Trophoblast cell (in vitro differentiated cells and primary cell): ENCODE measurements around the gene ECEL1.

ENCODE experiments used
- DNase-seq, 2 donors: peaks; one replicate each; pipeline ENCODE4 v3.0.0-alpha.2; 2016
- H2AFZ ChIP-seq: 2 replicates; pipeline ENCODE4 v1.6.1; 2013; ENCODE audit warnings: low read length, moderate library complexity, mild to moderate bottlenecking; ENCODE audit not compliant: insufficient read depth, poor library complexity
- H2AK5ac ChIP-seq: 2 replicates; pipeline ENCODE4 v1.6.1; 2013; ENCODE audit warnings: mild to moderate bottlenecking, low read length
- H2BK120ac ChIP-seq: 2 replicates; pipeline ENCODE4 v1.6.1; 2013; ENCODE audit warnings: low read length, mild to moderate bottlenecking, moderate library complexity; ENCODE audit not compliant: insufficient read depth, poor library complexity
- H2BK12ac ChIP-seq: 2 replicates; pipeline ENCODE4 v1.6.1; 2013; ENCODE audit warnings: mild to moderate bottlenecking, low read length, moderate library complexity
- H2BK5ac ChIP-seq: 2 replicates; pipeline ENCODE4 v1.6.1; 2013; ENCODE audit warnings: low read length, low read depth, moderate library complexity, mild to moderate bottlenecking; ENCODE audit not compliant: poor library complexity
- H3K14ac ChIP-seq: 2 replicates; pipeline ENCODE4 v1.6.1; 2013; ENCODE audit warnings: mild to moderate bottlenecking, low read length
- H3K18ac ChIP-seq: 2 replicates; pipeline ENCODE4 v1.6.1; 2013; ENCODE audit warnings: mild to moderate bottlenecking, low read length
- H3K23ac ChIP-seq: 2 replicates; pipeline ENCODE4 v1.6.1; 2013; ENCODE audit warnings: low read length
- H3K27ac ChIP-seq: 2 replicates; pipeline ENCODE4 v1.5.1; 2013; ENCODE audit warnings: low read depth, mild to moderate bottlenecking, inconsistent platforms, low read length, moderate library complexity
- H3K27me3 ChIP-seq: 2 replicates; pipeline ENCODE4 v1.6.1; 2013; ENCODE audit warnings: inconsistent platforms, mild to moderate bottlenecking, low read length, moderate library complexity; ENCODE audit not compliant: insufficient read depth
- H3K36me3 ChIP-seq, 2 experiments: 1 replicate in 1 of 2; 2 replicates in 1 of 2; pipeline ENCODE4 v1.6.1; 2013; ENCODE audit warnings: low read length in 2 of 2, mild to moderate bottlenecking in 2 of 2, moderate library complexity in 1 of 2; ENCODE audit not compliant: insufficient read depth in 2 of 2, control insufficient read depth in 1 of 2
- H3K4ac ChIP-seq: 2 replicates; pipeline ENCODE4 v1.6.1; 2013; ENCODE audit warnings: low read depth, mild to moderate bottlenecking, low read length, moderate library complexity
- H3K4me1 ChIP-seq, 2 experiments: 1 replicate in 1 of 2; 2 replicates in 1 of 2; pipeline ENCODE4 v1.6.1; 2013; ENCODE audit warnings: low read length in 2 of 2, mild to moderate bottlenecking in 2 of 2, moderate library complexity in 1 of 2; ENCODE audit not compliant: insufficient read depth in 2 of 2, control insufficient read depth in 1 of 2
- H3K4me2 ChIP-seq: 2 replicates; pipeline ENCODE4 v1.6.1; 2013; ENCODE audit warnings: inconsistent platforms, mild to moderate bottlenecking, low read length, moderate library complexity
- H3K4me3 ChIP-seq: 2 replicates; pipeline ENCODE4 v1.5.1; 2013; ENCODE audit warnings: mild to moderate bottlenecking, low read depth, low read length, inconsistent platforms
- H3K79me1 ChIP-seq: one replicate; pipeline ENCODE4 v1.6.1; 2013; ENCODE audit warnings: low read length
- H3K79me2 ChIP-seq: 2 replicates; pipeline ENCODE4 v1.6.1; 2013; ENCODE audit warnings: low read length, mild to moderate bottlenecking; ENCODE audit not compliant: control insufficient read depth, insufficient read depth, poor library complexity
- H3K9ac ChIP-seq: 2 replicates; pipeline ENCODE4 v1.6.1; 2013; ENCODE audit warnings: mild to moderate bottlenecking, low read length
- H3K9me3 ChIP-seq: 2 replicates; pipeline ENCODE4 v1.6.1; 2013; ENCODE audit warnings: low read depth, mild to moderate bottlenecking, control low read depth, inconsistent platforms, low read length; ENCODE audit not compliant: insufficient read depth
- H4K12ac ChIP-seq: 2 replicates; pipeline ENCODE4 v1.6.1; 2013; ENCODE audit warnings: low read depth, mild to moderate bottlenecking, low read length, moderate library complexity
- H4K8ac ChIP-seq: 2 replicates; pipeline ENCODE4 v1.6.1; 2013; ENCODE audit warnings: low read depth, mild to moderate bottlenecking, low read length, moderate library complexity
- H4K91ac ChIP-seq: one replicate; pipeline ENCODE4 v1.6.1; 2013; ENCODE audit warnings: low read depth, mild to moderate bottlenecking, low read length, moderate library complexity
- WGBS: extraction: QIAGEN DNeasy Blood & Tissue Kit; methylation state at CpG from one replicate; pipeline ENCODE4 v1.1.7; 2013; ENCODE audit warnings: missing lambda C conversion rate; ENCODE audit not compliant: insufficient read length, insufficient coverage; ENCODE audit errors: extremely low coverage; 5-methylcytosine and 5-hydroxymethylcytosine counted together

ECEL1 gene

GRCh38 chr2:232476045-232476444 is 11.6 kb downstream of the ECEL1 start:
- Histone ChIP-seq H3K79me1 (no peaks in the 10 kb centered on the region), H3K36me3 (no peaks in the 10 kb centered on the region), H3K23ac (no peak overlapping the region), H4K12ac (no peak overlapping the region), H2BK120ac (no peak overlapping the region), H2AFZ (no peak overlapping the region), H3K4me2 (no peak overlapping the region), H4K8ac (no peak overlapping the region), H3K9ac (no peak overlapping the region), H3K18ac (no peak overlapping the region), H3K79me2 (no peaks in the 10 kb centered on the region), H3K27ac (no peak overlapping the region), H3K4me1 (no peaks in the 10 kb centered on the region), H3K27me3 (no peaks in the 10 kb centered on the region), H2BK5ac (no peak overlapping the region), H3K9me3 (peaks cover 1% of the 10 kb centered on the region), H3K14ac (no peak overlapping the region), H4K91ac (no peak overlapping the region), H3K4me3 (no peak overlapping the region), H3K4ac (no peak overlapping the region), H2AK5ac (no peak overlapping the region), H2BK12ac (no peak overlapping the region)
- DNase-seq: no peak
- no CpG with 5 or more reads among the region's 2 CpGs for WGBS

GRCh38 chr2:232473467-232473890 is 14.2 kb downstream of the ECEL1 start:
- DNase-seq: no peak
- H3K9me3 ChIP-seq: peaks cover 2% of the 10 kb centered on the region
- H3K4me2 ChIP-seq: no peak overlapping the region
- no peak overlapping the region for H3K9ac ChIP-seq
- WGBS: no CpG with 5 or more reads among the region's 6 CpGs
- no peak overlapping the region for H2BK120ac ChIP-seq
- H3K18ac ChIP-seq: no peak overlapping the region
- H4K91ac ChIP-seq: no peak overlapping the region
- no peak overlapping the region for H2BK5ac ChIP-seq
- H3K27ac ChIP-seq: no peak overlapping the region
- H3K14ac ChIP-seq: no peak overlapping the region
- no peaks in the 10 kb centered on the region for H3K4me1 ChIP-seq
- H2AFZ ChIP-seq: no peak overlapping the region
- no peak overlapping the region for H4K12ac ChIP-seq
- H3K4ac ChIP-seq: no peak overlapping the region
- H3K79me1 ChIP-seq: no peaks in the 10 kb centered on the region
- no peaks in the 10 kb centered on the region for H3K36me3 ChIP-seq
- H3K23ac ChIP-seq: no peak overlapping the region
- no peaks in the 10 kb centered on the region for H3K79me2 ChIP-seq
- no peak overlapping the region for H2AK5ac ChIP-seq
- no peak overlapping the region for H3K4me3 ChIP-seq
- H2BK12ac ChIP-seq: no peak overlapping the region
- H4K8ac ChIP-seq: no peak overlapping the region
- H3K27me3 ChIP-seq: no peaks in the 10 kb centered on the region

- H3K27me3 ChIP-seq: no peaks in the 10 kb centered on the region
- no peak for DNase-seq
- H3K36me3 ChIP-seq: no peaks in the 10 kb centered on the region
- H3K79me1 ChIP-seq: no peaks in the 10 kb centered on the region
- no peak overlapping the region for H4K8ac ChIP-seq
- no peak overlapping the region for H2BK12ac ChIP-seq
- H3K4me3 ChIP-seq: no peak overlapping the region
- no peaks in the 10 kb centered on the region for H3K79me2 ChIP-seq
- no peak overlapping the region for H3K23ac ChIP-seq
- H4K12ac ChIP-seq: no peak overlapping the region
- H3K4ac ChIP-seq: no peak overlapping the region
- H2AFZ ChIP-seq: no peak overlapping the region
- no CpG with 5 or more reads among the region's 7 CpGs for WGBS
- H3K18ac ChIP-seq: no peak overlapping the region
- H3K9me3 ChIP-seq: peaks cover 2% of the 10 kb centered on the region
- H2BK5ac ChIP-seq: no peak overlapping the region
- H3K14ac ChIP-seq: no peak overlapping the region
- H4K91ac ChIP-seq: no peak overlapping the region
- no peak overlapping the region for H2AK5ac ChIP-seq
- H3K9ac ChIP-seq: no peak overlapping the region
- no peaks in the 10 kb centered on the region for H3K4me1 ChIP-seq
- H3K4me2 ChIP-seq: no peak overlapping the region
- H2BK120ac ChIP-seq: no peak overlapping the region
- no peak overlapping the region for H3K27ac ChIP-seq
Observed at GRCh38 chr2:232466221-232466620, 21.4 kb downstream of the ECEL1 start.

- no peak overlapping the region for H3K4ac ChIP-seq
- H3K9ac ChIP-seq: no peak overlapping the region
- H3K4me2 ChIP-seq: no peak overlapping the region
- no peak for DNase-seq
- no peak overlapping the region for H4K91ac ChIP-seq
- H2AFZ ChIP-seq: no peak overlapping the region
- no peak overlapping the region for H3K14ac ChIP-seq
- H3K27me3 ChIP-seq: no peaks in the 10 kb centered on the region
- no peak overlapping the region for H3K27ac ChIP-seq
- no peaks in the 10 kb centered on the region for H3K36me3 ChIP-seq
- no peaks in the 10 kb centered on the region for H3K9me3 ChIP-seq
- no peak overlapping the region for H4K8ac ChIP-seq
- H3K79me2 ChIP-seq: no peaks in the 10 kb centered on the region
- no peaks in the 10 kb centered on the region for H3K4me1 ChIP-seq
- H3K23ac ChIP-seq: no peak overlapping the region
- no peak overlapping the region for H2BK12ac ChIP-seq
- no peaks in the 10 kb centered on the region for H3K79me1 ChIP-seq
- no peak overlapping the region for H2BK120ac ChIP-seq
- H2BK5ac ChIP-seq: no peak overlapping the region
- WGBS: no CpG with 5 or more reads among the region's 6 CpGs
- H2AK5ac ChIP-seq: no peak overlapping the region
- H3K18ac ChIP-seq: no peak overlapping the region
- no peak overlapping the region for H3K4me3 ChIP-seq
- H4K12ac ChIP-seq: no peak overlapping the region
Observed at GRCh38 chr2:232465061-232465460, 22.6 kb downstream of the ECEL1 start.
